H1 (cell line): ENCODE results near the gene MECP2. TPM values are rescaled to one million over a fixed set of nuclear protein-coding genes. Genes with fewer than 3 reads are reported as not detected.

Experiments
- CEBPB ChIP-seq: IDR thresholded peaks from 2 replicates; pipeline ENCODE4 v1.6.1; 2012; ENCODE audit warnings: low read depth, low read length
- CREB1 ChIP-seq: IDR thresholded peaks from 2 replicates; pipeline ENCODE4 v1.6.1; 2012; ENCODE audit warnings: inconsistent platforms
- CTBP2 ChIP-seq: IDR thresholded peaks from 2 replicates; pipeline ENCODE4 v1.7.0; 2011; ENCODE audit warnings: borderline replicate concordance, mild to moderate bottlenecking, moderate library complexity, mixed read lengths, low read length; ENCODE audit not compliant: insufficient read depth, insufficient read length
- RNF2 ChIP-seq: fragments of 200-900, 300-1000 bp; sonication (generic); IDR thresholded peaks from 2 replicates; pipeline ENCODE4 v1.7.1; 2016; ENCODE audit warnings: borderline replicate concordance, low read depth, mild to moderate bottlenecking, antibody characterized with exemption, low read length; ENCODE audit not compliant: poor library complexity, severe bottlenecking; ENCODE audit errors: missing control alignments
- TBP ChIP-seq: IDR thresholded peaks from 2 replicates; pipeline ENCODE4 v1.6.1; 2011; ENCODE audit warnings: low read depth, low read length, improper control_type of control experiment
- polyA plus RNA-seq, 7 experiments: library from polyadenylated mRNA; depleted of rRNA in 3 of 7; stranded (reverse) in 5 of 7; unstranded in 2 of 7; fragments of >200 nt in 5 of 7; fragments of 200-250 nt in 2 of 7; gene quantifications; 1 replicate in 5 of 7; 2 replicates in 1 of 7; 4 replicates in 1 of 7; pipeline versions ENCODE4 v1.2.1 to v1.2.3, GENCODE V29; 2011 to 2013; ENCODE audit warnings: missing spikeins in 2 of 7, mixed read lengths in 2 of 7
- total RNA-seq: library from RNA; stranded (reverse); fragmentation: NEBNext Ultra II Directional; extraction: Animal tissue kit (Norgen Biotek cat#: 25700); gene quantifications from 2 replicates; pipeline ENCODE4 v1.2.1, GENCODE V29; 2021

The MECP2 gene
- total and polyA plus RNA-seq, 2 of the 8 experiments (the other 6 are each of a cell fraction or from before 2014, with no cell fraction given) = 5.0 to 32.4 TPM

DNA sequence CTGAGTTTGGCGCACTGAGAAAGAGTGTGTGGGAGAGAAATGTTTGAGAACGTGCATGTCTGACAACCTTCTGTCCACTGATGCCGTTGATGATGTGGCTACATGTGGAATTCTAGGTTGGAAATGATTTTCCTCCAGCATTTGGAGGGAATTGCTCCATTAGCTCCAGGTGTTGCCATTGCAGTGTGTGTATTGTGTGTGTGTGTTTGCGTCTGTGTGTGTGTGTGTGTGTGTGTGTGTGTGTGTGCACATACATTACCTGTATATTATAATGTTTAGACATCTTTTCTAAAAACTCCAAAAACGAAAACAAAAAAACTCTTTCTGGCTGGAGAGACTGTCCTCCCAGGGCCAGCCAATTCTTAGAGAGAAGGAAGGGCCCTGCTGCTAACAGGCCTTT is 18.2 kb upstream of the MECP2 start (continued):
- TF ChIP-seq RNF2 (no peak), TBP (no peak), CREB1 (no peak), CEBPB (no peak), CTBP2 (no peak)
